Activated CD4-positive, alpha-beta T cell treated with anti-CD3 and anti-CD28 coated beads, Interleukin-2, amount 50 U/mL, for 24 hours (primary cell): ENCODE measurements around the gene NRL.

Source experiments
- DNase-seq, 2 donors: peaks; one replicate each; pipeline ENCODE4 v3.0.0-alpha.2; 2020; ENCODE audit warnings: low read depth in 1 of 2, low spot score in 1 of 2

Gene NRL

DNA sequence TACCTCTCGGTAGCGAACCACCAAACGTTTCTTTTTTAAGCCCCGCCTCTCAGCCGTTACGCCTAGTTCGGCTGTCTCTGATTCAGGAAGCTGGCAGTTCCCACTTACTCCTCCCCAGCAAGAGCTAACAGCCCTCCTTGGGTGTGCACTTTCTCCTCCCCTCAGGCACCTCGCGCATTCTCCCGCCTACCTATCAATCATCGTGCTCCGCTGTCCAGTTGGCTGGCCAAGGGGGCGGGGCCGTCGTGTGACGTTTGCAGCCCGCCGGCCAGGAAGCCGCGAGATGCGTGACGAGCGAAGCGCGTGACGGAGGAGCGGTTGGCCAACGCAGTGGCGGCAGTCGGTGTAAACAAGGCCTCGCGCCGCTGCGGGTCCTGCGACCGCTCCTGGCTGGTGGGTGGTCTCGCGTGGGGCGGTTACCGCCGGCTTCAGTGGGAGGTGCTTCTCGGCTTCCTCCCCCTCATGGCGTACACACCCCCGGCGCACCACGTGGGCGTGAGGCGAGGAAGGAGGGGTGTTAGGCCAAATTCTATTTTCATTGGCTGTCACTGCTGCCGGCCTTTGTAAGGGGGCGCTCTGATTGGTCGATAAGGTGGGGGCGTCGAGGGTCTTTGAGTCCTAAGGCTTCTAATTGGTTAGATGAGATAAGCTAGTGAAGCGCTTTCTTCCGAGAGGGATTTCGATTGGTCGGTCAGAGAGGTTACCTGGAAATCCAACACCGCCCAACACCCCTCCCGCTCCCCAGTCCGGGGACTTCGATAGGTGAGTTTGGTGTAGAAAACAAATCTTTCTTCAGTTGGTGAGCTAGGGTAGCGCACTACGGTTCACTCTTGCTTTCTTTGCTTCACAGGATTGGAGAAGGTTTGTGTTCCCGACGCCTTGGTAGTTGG lies at the start of gene NRL, which contains the start of gene DCAF11:
Gene NRL (minus strand): TSS at position 418 of the 890 bp plus-strand sequence. CDS start 32,101 bp downstream, outside the sequence.
Gene DCAF11 (plus strand): TSS at position 246 of the 890 bp plus-strand sequence. CDS start 818 bp downstream, outside the sequence.
- peak; percentile 98 for DNase-seq

DNA sequence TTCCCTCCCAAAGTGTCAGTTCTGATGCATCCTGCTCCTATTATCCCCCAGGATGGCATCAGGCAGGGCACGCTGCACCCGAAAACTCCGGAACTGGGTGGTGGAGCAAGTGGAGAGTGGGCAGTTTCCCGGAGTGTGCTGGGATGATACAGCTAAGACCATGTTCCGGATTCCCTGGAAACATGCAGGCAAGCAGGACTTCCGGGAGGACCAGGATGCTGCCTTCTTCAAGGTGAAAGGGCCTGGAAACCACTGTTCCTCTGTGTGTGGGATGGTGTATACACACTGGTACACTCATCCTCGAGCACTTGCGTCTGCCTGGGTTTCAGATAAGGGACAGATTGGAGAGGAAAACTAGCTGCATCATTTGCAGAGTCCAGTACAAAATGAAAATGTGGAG lies 47.3 kb upstream of the NRL start:
- DNase-seq: no peak

DNA sequence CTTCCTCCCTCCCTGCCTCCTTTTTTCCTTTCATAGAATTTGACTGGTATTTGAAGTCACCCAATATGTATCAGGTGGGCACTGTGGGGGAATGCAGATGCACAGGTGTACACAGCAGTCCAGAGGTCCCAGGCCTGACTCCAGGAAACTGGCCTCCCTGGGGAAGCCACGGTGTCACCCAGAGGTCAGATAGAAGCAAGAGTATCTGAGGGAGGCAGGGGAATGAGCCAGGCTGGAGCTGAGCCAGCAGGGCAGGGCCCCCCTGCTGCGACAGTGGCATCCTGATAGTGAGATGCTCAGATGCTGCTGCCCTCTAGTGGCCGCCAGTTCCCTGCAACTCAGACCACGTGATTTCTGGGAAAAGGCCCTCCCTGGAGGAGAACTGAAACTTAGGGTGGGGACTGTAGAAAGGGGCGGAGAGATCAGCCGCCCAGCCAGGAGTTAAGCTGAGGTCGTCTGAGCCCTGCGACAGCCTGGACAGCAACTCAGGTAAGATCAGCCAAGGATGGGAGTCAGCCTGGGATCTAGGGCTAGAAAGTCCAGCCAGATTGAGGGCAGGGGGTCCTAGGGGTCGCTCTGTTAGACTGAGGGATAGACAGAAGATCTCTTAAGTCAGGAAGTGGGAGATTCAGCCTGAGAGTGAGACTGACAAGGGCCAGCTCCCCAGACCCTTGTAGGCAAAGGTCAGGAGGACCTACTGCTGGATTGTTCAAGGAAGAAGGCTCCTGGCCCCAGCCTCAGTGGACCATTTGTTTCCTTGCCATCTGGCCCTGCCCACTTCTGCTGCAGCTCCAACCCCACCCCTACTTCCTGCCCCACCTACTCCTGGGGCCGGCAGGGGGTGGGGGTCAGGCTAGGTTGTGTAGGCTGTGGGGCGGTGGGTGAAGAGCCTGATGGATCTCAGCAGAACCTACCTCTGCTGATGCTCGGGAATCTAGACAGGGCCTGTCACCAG lies 46.4 kb upstream of the NRL start, which contains the start of gene IRF9:
Gene IRF9 (plus strand): TSS at position 416 of the 955 bp plus-strand sequence. CDS start 880 bp downstream, outside the sequence.
- peak; percentile 99 to 100 for DNase-seq

DNA sequence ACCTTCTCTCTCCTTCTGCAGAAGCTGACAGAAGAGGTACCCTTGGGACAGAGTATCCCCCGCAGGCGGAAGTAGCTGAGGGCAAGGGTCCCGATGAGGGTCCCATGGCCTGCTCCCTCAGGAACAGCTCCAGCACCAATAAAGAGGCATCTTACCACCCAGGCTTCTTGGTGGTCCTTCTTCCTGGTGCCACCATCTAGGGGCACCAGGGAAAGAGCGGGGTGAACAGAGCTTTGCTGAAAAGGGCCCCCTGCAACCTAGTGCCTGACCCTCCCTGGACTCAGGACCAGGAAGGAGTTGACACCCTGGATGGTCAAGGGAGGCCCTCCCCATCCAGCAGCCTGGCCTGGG lies 45.7 kb upstream of the NRL start:
- no peak for DNase-seq

DNA sequence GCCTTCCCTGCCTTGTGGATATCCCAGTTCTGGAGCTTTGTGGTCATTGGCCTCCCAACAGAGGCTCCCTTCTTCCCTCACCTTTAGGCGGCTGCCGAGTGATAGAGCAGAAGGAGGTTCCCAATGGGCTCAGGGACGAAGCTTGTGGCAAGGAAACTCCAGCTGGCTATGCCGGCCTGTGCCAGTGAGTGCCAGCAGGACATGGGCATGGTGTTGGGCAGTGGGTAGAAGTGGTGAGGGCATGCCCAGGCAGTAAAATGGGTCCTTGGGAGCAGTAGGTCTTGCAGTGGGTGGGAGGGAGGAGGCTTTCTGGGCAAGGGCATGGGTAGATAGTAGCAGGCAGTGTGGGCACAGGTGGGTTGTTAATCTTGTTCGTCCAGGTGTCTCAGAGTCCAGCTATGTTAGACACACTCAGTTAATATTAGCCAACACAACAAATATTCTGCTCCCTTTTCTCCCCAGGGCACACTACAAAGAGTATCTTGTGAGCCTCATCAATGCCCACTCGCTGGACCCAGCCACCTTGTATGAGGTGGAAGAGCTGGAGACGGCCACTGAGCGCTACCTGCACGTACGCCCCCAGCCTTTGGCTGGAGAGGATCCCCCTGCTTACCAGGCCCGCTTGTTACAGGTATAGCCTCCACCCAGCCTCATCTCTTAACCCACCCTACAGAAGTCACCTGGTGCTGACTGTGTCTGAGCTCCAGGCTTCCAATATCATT lies 45.2 kb upstream of the NRL start:
- DNase-seq: no peak

DNA sequence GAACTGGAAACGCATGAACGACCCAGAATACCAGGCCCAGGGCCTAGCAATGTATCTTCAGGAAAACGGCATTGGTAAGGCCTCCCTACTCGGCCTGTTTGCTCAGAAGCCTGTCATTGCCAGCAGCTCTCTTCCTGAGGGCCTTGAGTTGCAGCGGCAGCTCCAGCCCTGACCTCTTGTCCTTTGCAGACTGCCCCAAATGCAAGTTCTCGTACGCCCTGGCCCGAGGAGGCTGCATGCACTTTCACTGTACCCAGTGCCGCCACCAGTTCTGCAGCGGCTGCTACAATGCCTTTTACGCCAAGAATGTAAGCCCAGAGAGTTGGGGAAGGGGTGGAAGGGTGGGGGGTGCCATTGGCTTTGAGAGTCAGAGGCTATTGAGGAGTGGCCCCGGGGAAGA lies 42.6 kb upstream of the NRL start:
- DNase-seq: no peak

DNA sequence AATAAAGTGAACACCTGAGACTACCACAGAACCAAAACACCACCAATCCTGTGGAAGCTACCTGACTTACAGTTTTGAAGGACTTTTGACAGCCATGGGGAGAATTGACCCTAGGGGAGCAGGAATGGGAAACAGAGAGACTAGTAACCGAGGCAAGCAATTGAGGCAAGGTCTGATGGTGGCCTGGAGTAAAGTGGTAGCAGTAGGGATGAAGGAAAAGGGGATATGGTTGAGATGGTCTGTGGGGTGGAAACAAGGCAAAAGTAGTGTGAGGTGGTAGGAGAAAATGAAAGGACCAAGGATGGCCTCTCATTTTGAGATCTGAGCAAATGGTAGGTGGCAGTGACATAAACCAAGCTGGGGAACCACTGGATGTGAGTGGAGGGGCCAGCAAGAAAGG lies 42.1 kb upstream of the NRL start:
- DNase-seq: no peak

DNA sequence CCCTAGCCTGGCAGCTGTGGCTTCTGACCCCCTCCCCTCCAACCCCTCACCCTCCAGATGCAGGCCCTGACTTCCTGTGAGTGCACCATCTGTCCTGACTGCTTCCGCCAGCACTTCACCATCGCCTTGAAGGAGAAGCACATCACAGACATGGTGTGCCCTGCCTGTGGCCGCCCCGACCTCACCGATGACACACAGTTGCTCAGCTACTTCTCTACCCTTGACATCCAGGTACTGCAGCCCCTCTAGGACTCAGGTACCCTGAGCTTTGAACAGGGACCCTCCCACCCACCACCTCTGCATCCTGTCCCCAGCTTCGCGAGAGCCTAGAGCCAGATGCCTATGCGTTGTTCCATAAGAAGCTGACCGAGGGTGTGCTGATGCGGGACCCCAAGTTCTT lies 40.4 kb upstream of the NRL start:
- no peak for DNase-seq

DNA sequence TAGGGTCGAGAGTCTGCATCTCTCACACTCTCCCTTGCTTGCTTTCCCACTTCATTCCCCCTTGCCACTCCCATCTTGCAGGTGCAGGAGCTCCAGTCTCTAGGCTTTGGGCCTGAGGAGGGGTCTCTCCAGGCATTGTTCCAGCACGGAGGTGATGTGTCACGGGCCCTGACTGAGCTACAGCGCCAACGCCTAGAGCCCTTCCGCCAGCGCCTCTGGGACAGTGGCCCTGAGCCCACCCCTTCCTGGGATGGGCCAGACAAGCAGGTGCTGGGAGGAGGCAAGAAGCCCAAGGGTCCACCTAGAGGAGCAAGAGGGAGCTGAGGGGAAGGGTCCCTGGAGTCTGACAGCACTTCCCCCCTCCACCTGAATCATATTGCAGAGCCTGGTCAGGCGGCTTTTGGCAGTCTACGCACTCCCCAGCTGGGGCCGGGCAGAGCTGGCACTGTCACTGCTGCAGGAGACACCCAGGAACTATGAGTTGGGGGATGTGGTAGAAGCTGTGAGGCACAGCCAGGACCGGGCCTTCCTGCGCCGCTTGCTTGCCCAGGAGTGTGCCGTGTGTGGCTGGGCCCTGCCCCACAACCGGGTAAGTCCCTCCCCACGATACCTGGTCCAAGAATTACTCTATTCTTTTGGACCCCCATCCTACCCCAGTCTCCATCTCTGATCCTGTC lies 36.8 kb upstream of the NRL start:
- no peak for DNase-seq

DNA sequence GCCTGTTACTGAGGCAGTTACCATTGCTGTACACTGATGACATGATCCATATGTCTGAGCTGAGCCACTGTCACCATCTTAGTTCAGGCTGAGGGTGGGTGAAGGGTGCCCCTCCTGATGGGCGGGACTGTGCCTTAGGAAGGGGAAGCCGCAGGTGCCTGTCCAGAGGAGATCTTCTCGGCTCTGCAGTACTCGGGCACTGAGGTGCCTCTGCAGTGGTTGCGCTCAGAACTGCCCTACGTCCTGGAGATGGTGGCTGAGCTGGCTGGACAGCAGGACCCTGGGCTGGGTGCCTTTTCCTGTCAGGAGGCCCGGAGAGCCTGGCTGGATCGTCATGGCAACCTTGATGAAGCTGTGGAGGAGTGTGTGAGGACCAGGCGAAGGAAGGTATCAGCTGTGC lies 36.2 kb upstream of the NRL start:
- DNase-seq: no peak

DNA sequence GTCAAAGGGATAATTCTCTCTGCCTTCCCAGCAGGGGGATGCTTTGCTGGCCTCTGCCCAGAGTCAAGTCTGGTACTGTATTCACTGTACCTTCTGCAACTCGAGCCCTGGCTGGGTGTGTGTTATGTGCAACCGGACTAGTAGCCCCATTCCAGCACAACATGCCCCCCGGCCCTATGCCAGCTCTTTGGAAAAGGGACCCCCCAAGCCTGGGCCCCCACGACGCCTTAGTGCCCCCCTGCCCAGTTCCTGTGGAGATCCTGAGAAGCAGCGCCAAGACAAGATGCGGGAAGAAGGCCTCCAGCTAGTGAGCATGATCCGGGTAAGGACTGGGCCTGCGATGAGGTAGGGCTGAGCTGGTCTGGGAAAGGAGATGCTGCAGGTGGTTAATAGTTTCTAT lies 35.8 kb upstream of the NRL start:
- DNase-seq: no peak

DNA sequence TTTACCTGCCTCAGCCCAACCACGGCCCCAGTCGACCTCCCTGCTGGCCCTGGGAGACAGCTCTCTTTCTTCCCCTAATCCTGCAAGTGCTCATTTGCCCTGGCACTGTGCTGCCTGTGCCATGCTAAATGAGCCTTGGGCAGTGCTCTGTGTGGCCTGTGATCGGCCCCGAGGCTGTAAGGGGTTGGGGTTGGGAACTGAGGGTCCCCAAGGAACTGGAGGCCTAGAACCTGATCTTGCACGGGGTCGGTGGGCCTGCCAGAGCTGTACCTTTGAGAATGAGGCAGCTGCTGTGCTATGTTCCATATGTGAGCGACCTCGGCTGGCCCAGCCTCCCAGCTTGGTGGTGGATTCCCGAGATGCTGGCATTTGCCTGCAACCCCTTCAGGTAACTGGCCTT lies 35.3 kb upstream of the NRL start:
- DNase-seq: no peak

DNA sequence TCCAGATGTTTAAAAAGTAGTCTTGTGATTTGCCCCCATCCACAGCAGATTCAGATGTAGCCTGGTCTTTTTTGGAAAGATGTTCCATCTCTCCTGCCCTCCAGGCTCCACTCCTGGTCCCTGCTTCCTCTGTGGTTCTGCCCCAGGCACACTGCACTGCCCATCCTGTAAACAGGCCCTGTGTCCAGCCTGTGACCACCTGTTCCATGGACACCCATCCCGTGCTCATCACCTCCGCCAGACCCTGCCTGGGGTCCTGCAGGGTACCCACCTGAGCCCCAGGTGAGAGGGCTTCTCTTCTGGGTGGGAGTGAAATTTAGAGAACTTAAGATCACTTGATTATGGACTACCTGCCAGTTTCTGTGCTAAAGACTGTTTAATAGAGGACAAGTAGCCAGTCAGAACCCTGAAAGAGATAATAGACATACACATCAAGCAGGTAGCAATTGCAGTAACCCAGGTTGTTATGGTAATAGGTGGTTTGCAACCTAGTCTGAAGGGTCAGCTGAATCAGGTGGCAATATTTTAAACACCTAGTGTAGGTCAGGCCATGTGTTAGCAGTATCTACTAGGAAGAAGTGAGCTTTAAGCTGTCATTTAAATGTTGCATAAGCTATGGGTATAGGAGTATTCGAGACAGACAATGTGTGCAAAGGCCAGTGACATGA lies 34.7 kb upstream of the NRL start:
- no peak for DNase-seq

DNA sequence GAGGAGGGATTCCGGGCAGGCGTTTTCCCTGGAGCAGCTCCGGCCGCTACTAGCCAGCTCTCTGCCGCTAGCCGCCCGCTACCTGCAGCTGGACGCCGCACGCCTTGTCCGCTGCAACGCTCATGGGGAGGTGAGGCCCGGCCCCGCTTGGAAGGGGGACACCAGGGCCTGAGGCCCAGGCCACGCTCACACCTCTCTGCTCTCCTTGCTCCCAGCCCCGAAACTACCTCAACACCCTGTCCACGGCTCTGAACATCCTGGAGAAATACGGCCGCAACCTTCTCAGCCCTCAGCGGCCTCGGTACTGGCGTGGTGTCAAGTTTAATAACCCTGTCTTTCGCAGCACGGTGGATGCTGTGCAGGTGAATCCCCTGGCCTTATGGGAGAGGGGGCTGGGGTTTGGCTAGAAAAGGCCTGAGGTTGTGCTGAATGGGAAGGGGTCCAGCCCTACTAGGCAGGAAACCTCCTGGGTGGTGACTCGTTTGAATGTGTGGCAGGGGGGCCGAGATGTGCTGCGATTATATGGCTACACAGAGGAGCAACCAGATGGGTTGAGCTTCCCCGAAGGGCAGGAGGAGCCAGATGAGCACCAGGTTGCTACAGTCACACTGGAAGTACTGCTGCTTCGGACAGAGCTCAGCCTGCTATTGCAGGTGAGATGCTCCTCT lies 33.1 kb upstream of the NRL start:
- DNase-seq: no peak

DNA sequence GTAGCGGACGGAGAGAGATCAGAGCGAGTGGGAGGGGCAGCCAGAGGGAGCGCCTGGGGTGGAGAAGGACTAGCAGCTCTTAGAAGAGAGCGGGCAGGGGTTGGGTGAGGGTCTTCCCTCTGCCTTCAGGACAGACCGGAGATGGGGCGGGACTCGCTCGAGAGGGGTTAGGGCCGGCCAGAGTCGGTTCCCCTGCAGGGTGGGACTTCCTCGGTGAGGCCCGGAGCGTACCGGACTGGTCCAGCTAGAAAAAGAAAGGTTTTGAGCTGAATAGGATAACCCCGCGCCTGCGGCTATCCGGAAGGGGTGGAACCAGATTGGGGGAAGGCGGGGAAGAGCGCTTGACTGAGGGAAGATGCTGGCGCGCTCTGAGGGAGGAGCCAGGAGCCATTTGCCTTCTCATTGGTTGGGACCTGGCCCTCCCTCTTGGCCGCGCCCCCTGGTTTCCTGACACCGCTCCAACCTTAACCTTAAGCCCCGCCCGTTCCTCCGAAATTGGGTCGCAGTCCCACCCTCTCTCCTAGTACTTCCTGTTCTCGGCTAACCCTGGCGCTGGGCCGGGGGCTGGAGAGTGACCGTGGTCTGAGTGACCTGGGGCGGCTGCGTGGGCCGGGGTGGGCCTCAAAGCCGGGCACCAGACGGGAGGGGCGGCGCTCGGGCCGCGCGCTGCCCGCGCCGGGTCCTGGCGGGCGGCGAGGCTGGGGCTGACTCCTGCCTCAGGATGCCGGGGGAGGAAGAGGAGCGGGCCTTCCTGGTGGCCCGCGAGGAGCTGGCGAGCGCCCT lies 32.4 kb upstream of the NRL start, which contains the start of gene RNF31:
Gene RNF31 (plus strand): TSS at position 521 of the 783 bp plus-strand sequence. CDS start 201 bp downstream, at position 722.
- peak; percentile 89 to 98 for DNase-seq

DNA sequence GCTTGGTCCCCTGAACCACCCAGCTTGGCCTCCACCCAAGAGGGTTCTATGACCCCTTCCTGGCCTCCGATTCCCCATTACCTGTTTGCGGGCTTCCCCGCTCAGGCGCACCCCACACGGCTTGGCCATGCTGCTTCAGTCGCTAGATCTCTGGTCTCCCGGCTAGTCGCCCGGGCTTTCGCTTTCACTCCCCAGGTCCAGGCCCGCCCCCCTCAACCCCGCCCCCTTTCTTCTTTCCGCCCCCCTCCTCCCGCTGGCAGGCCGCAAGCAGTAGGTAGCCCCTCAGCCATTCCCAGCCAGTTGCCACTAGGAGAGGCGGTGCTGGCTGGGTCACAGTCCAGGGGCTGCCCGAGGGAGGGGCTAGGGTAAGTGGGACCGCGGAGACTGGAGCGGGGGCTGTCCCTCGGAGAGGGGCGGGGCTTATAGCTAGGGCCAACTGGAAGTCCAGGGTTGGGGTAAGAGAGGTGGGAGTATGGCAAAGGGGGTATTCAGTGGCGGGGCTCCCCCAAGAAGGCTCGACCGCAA lies 31.8 kb upstream of the NRL start, which contains the start of gene PSME2:
Gene PSME2 (minus strand): TSS at position 158 of the 525 bp plus-strand sequence. CDS start 29 bp downstream, at position 129.
- DNase-seq: peak; percentile 77 to 82

DNA sequence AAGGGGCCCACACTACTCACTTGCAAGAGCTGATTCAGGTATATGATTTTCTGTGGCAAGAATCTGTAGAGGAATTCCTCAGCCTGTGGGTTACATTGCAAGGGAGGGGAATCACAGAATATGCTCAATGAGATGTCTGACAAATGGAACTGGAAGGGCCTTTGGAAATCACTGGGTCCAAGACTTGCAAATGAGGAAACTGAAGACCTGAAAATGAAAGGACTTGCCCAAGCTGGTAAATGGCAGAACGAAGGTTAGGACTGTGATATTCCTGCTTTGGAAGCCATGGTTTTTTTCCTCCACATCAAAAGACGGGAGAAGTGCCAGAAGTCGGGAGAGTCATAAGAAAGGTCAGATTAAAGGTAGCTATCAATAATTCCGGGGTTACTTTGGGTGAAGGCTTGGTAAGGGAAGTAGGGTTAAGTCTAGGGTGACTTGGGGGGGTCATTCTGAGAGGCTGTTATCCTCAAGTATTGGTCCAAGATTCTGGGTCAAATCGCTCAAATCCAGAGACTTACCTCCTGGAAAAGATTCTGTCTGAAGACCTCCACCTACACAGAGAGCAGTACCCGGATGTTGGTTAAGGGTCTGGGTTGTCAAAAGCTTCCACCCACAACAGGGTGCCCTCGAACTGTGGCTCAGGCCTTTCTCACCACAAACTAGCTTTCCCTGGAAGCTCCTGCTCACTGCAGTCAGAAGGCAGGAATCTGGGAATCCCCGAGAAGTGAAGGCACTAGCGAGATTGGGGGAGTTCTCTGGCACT lies 31.1 kb upstream of the NRL start:
- no peak for DNase-seq
